Muscle of arm (tissue), 14 donors: ENCODE measurements around the gene NDRG4. TPM values are rescaled to one million over a fixed set of nuclear protein-coding genes. Genes with fewer than 3 reads are reported as not detected.

Experiments used
- DNase-seq: peaks from one replicate; pipeline ENCODE4 v3.0.0-alpha.2; 2013
- long read RNA-seq, 11 donors: transcript quantifications; one replicate each; lab custom pipeline, GENCODE V29; 2026
- polyA plus RNA-seq, 12 donors: library from polyadenylated mRNA; unstranded; fragments of 120-200 nt; gene quantifications; one replicate each; pipeline ENCODE4 v1.2.1, GENCODE V29; 2013; ENCODE audit not compliant: insufficient read length in 12 of 12

Gene NDRG4
- 10 to 100 TPM in 10 of 12 donors, 1 to 10 TPM in 1, not detected in 1; 7.7 to 76.5 (median 13.5) TPM for polyA plus RNA-seq
- long read RNA-seq, donor 1, transcript NDRG4-219 (1 exons, 2,700 nt): major isoform, 25 of 200 reads
- long read RNA-seq, donor 1, partial matches to known transcripts: 174 of 200 reads
- long read RNA-seq, donor 1, other reads (novel, unspliced or antisense): 0 of 200 reads
- long read RNA-seq, donor 2, transcript NDRG4-219 (1 exons, 2,700 nt): major isoform, 7 of 8 reads
- long read RNA-seq, donor 2, partial matches to known transcripts: 0 of 8 reads
- long read RNA-seq, donor 2, other reads (novel, unspliced or antisense): 0 of 8 reads
- long read RNA-seq, donor 3, transcript NDRG4-219 (1 exons, 2,700 nt): major isoform, 5 of 7 reads
- long read RNA-seq, donor 3, partial matches to known transcripts: 0 of 7 reads
- long read RNA-seq, donor 3, other reads (novel, unspliced or antisense): 0 of 7 reads
- long read RNA-seq, donor 4, partial matches to known transcripts: 0 of 2 reads
- long read RNA-seq, donor 4, other reads (novel, unspliced or antisense): 0 of 2 reads
- long read RNA-seq, donor 5, partial matches to known transcripts: 0 of 5 reads
- long read RNA-seq, donor 5, other reads (novel, unspliced or antisense): 0 of 5 reads
- long read RNA-seq, donor 6, transcript NDRG4-219 (1 exons, 2,700 nt): major isoform, 5 of 5 reads
- long read RNA-seq, donor 6, partial matches to known transcripts: 0 of 5 reads
- long read RNA-seq, donor 6, other reads (novel, unspliced or antisense): 0 of 5 reads
- long read RNA-seq, donor 7, partial matches to known transcripts: 0 of 2 reads
- long read RNA-seq, donor 7, other reads (novel, unspliced or antisense): 0 of 2 reads
- long read RNA-seq, donor 8, transcript NDRG4-219 (1 exons, 2,700 nt): major isoform, 8 of 10 reads
- long read RNA-seq, donor 8, partial matches to known transcripts: 0 of 10 reads
- long read RNA-seq, donor 8, other reads (novel, unspliced or antisense): 0 of 10 reads
- long read RNA-seq, donor 9, partial matches to known transcripts: 0 of 4 reads
- long read RNA-seq, donor 9, other reads (novel, unspliced or antisense): 0 of 4 reads
- long read RNA-seq, donor 10, partial matches to known transcripts: 0 of 4 reads
- long read RNA-seq, donor 10, other reads (novel, unspliced or antisense): 0 of 4 reads
- long read RNA-seq, donor 11, transcript NDRG4-219 (1 exons, 2,700 nt): major isoform, 11 of 14 reads
- long read RNA-seq, donor 11, partial matches to known transcripts: 0 of 14 reads
- long read RNA-seq, donor 11, other reads (novel, unspliced or antisense): 0 of 14 reads

- peak; percentile 77 for DNase-seq
Measured at GRCh38 chr16:58499615-58500351, at the start of gene NDRG4. TSS of gene NDRG4 (plus strand) at chr16:58500143. CDS start at chr16:58500249, 106 bp downstream.

GRCh38 chr16:58450590-58450989 lies 49.4 kb upstream of the NDRG4 start:
- DNase-seq: no peak

GRCh38 chr16:58451265-58451689 lies 48.7 kb upstream of the NDRG4 start:
- no peak for DNase-seq

GRCh38 chr16:58451945-58452401 lies 48.0 kb upstream of the NDRG4 start:
- DNase-seq: no peak

GRCh38 chr16:58452640-58453039 lies 47.3 kb upstream of the NDRG4 start:
- no peak for DNase-seq

GRCh38 chr16:58454178-58454577 lies 45.8 kb upstream of the NDRG4 start:
- no peak for DNase-seq

GRCh38 chr16:58454856-58455255 lies 45.1 kb upstream of the NDRG4 start:
- no peak for DNase-seq

- no peak for DNase-seq
Measured at GRCh38 chr16:58455750-58456149, 44.2 kb upstream of the NDRG4 start.

GRCh38 chr16:58456193-58456592 lies 43.8 kb upstream of the NDRG4 start:
- no peak for DNase-seq

- no peak for DNase-seq
Measured at GRCh38 chr16:58458606-58459343, 41.2 kb upstream of the NDRG4 start.

- no peak for DNase-seq
Measured at GRCh38 chr16:58459344-58460218, 40.4 kb upstream of the NDRG4 start.

- no peak for DNase-seq
Measured at GRCh38 chr16:58460219-58460610, 39.7 kb upstream of the NDRG4 start.

- DNase-seq: no peak
Measured at GRCh38 chr16:58461056-58461455, 38.9 kb upstream of the NDRG4 start.

- no peak for DNase-seq
Measured at GRCh38 chr16:58461640-58462039, 38.3 kb upstream of the NDRG4 start.

- DNase-seq: no peak
Measured at GRCh38 chr16:58462089-58462488, 37.9 kb upstream of the NDRG4 start.

GRCh38 chr16:58462499-58462996 lies 37.4 kb upstream of the NDRG4 start:
- DNase-seq: no peak

GRCh38 chr16:58462997-58463941 lies 36.7 kb upstream of the NDRG4 start:
- DNase-seq: no peak
